WERI-Rb-1 (cell line): ENCODE measurements around the gene PSMC1.

Experiments
- DNase-seq: peaks from one replicate; pipeline ENCODE4 v3.0.0-alpha.2; 2020
- H3K27ac ChIP-seq: fragments of 250-450 bp; sonication (Bioruptor Pico); 2 replicates; pipeline ENCODE4 v1.5.1; 2020; ENCODE audit warnings: mild to moderate bottlenecking, moderate library complexity
- H3K27me3 ChIP-seq: fragments of 250-450 bp; sonication (Bioruptor Pico); 2 replicates; pipeline ENCODE4 v1.5.1; 2021; ENCODE audit warnings: mild to moderate bottlenecking, low read depth, moderate library complexity; ENCODE audit not compliant: insufficient read depth, severe bottlenecking
- H3K36me3 ChIP-seq: fragments of 250-450 bp; sonication (Bioruptor Pico); 2 replicates; pipeline ENCODE4 v1.5.1; 2020; ENCODE audit warnings: mild to moderate bottlenecking, moderate library complexity
- H3K4me3 ChIP-seq: 2 replicates; pipeline ENCODE4 v1.5.1; 2011; ENCODE audit warnings: low read depth, mild to moderate bottlenecking, control low read depth, low read length
- H3K9me3 ChIP-seq: fragments of 250-450 bp; sonication (Bioruptor Pico); 2 replicates; pipeline ENCODE4 v1.5.1; 2021; ENCODE audit warnings: mild to moderate bottlenecking, moderate library complexity; ENCODE audit not compliant: severe bottlenecking
- CTCF ChIP-seq: IDR thresholded peaks from 2 replicates; pipeline ENCODE4 v1.5.1; 2011; ENCODE audit warnings: low read depth, mild to moderate bottlenecking, control low read depth, inconsistent platforms, low read length

Gene PSMC1

DNA sequence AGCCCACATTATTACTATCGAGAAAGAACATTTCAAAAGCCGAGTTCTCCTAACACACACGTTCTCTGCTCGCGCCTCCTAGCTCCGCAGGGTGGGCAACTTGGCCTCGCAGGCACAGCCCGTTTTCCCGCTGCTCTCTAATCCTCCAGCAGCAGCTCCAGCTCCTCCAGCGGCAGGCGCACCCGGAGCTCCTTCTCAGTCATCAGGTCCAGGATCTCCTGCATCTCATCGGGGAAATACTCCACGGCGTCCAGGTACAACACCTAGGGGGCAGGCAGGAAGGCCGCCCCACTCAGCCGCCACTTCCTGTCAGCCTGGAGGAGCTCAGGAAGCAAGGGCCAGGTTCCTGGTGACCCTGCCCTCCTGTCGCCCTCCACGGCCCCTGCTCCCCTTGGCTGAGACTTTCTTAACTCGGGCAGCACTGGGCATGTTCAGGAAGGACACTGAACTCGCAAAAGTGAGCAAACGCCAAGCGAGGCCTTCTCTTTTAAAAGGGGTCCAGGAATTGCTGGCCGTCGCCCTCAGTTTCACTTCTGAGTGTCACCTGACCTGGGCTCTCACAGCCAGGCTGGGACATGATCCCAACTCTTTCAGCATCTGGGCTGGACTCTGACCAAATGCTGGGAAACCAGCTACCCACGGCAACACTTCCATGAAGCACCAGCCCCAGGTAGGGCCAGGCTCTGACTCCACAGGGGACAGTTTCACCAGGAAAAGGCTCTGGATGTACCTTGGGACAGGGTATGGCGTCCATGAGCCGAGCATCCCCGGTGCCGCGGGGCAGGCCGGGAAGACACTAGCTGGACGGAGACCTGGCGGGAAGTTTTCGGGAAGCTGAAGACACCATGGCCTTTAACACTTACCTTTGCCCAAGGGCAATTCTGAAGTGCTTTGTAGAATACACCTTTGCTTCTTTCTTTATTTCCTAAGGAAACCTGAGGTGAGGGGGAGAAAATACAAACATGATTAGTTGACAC is 22.1 kb downstream of the PSMC1 start:
- H3K9me3 ChIP-seq: no peaks in the 10 kb centered on the region
- DNase-seq: no peak
- no peak overlapping the region for H3K27ac ChIP-seq
- no peak overlapping the region for H3K4me3 ChIP-seq
- TF ChIP-seq CTCF: no peak
- no peaks in the 10 kb centered on the region for H3K27me3 ChIP-seq
- peaks cover 12% of the 10 kb centered on the region for H3K36me3 ChIP-seq

DNA sequence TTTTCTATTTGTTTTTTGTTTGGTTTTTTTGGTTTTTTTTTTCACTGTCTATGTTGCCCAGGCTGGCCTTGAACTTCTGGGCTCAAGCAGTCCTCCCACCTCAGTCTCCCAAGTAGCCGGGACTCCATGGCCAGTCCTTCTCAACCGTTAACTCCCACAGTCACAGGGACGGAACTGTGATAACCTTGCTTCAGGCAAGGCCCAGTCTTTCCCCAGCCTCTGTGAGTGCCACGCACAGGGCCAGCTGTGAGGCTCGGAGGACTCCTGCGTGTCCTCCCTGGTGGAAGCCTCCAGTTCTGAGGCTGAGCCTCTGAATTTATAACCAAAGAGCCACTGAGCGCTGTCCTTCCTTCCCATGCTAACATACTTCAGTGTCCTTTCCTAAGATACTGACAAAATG is 23.7 kb downstream of the PSMC1 start:
- Histone ChIP-seq H3K27me3 (no peaks in the 10 kb centered on the region), H3K36me3 (no peaks in the 10 kb centered on the region), H3K4me3 (no peak overlapping the region), H3K27ac (no peak overlapping the region), H3K9me3 (no peaks in the 10 kb centered on the region)
- TF ChIP-seq CTCF: no peak
- DNase-seq: no peak

GRCh38 chr14:90281261-90281660 is 24.9 kb downstream of the PSMC1 start:
- DNase-seq: no peak
- H3K4me3 ChIP-seq: no peak overlapping the region
- H3K27me3 ChIP-seq: no peaks in the 10 kb centered on the region
- no peaks in the 10 kb centered on the region for H3K9me3 ChIP-seq
- H3K27ac ChIP-seq: no peak overlapping the region
- TF ChIP-seq CTCF: no peak
- H3K36me3 ChIP-seq: no peaks in the 10 kb centered on the region

DNA sequence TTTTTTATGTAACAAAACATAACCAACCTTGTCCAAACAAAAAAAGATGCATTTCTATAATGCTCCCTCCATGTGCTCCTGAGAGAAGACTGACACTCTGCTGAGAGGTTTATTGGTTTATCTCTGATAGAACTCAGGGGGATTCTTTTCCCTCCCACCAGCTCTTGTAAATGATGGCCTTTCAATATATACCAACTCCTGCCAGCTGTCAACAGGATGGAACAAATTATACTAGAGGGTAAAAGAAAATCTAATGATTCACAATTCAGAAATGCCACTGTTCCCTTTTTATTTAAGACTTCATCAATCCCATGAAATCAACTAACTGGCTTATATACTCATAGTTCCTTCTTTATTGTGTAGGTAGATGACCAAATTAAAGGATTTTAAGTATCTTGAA is 25.4 kb downstream of the PSMC1 start:
- H3K27ac ChIP-seq: no peak overlapping the region
- no peaks in the 10 kb centered on the region for H3K36me3 ChIP-seq
- no peaks in the 10 kb centered on the region for H3K9me3 ChIP-seq
- no peak for DNase-seq
- TF ChIP-seq CTCF: no peak
- H3K27me3 ChIP-seq: no peaks in the 10 kb centered on the region
- H3K4me3 ChIP-seq: no peak overlapping the region

- Histone ChIP-seq H3K36me3 (peaks cover 3% of the 10 kb centered on the region; the same call in 1 of the 2 replicates), H3K4me3 (no peak overlapping the region), H3K27ac (no peak overlapping the region), H3K9me3 (no peaks in the 10 kb centered on the region), H3K27me3 (no peaks in the 10 kb centered on the region)
- no peak for TF ChIP-seq CTCF
- DNase-seq: no peak
These were observed 31.4 kb downstream of the PSMC1 start for GRCh38 chr14:90287791-90288190.
